Fibroblast of skin of right biceps (primary cell): ENCODE data around the gene GLTPD2.
"Not testable (repeated sequence)": the region's sequence is repeated elsewhere in the genome, so short reads cannot be mapped to it uniquely, and the experiment has no call there.

Experiments used
- DNase-seq: peaks from one replicate; pipeline ENCODE4 v3.0.0-alpha.2; 2013

GLTPD2 gene

GRCh38 chr17:4811471-4811870, 22.7 kb downstream of the GLTPD2 start:
- no peak for DNase-seq

GRCh38 chr17:4812690-4813089, 23.9 kb downstream of the GLTPD2 start:
- DNase-seq, result no peak

DNA sequence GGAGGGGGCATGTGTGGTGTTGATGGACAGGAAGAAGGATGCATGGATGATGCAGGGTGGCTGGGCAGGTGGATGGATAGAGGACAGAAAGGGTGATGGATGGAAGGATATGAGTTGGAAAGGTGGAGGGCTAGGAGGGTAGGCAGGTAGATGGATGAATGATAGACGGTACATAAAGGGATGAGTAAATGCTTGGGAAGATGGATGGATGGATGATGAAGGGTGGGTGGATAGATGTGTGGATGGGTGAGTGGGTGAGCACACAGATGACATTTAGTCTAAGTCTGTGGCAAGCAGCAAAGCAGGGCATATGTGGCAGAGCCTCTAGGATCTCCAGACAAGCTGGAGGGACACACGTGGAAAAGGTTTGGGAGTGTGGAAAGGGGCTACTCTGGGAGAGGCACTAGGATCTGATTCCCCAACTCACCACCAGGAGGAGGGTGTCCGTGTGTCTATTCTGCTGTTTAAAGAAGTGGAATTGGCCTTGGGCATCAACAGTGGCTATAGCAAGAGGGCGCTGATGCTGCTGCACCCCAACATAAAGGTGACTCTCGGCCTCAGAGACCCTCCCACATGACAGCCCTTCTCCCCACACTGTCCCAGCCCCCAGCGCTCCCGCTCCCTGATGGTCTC, 26.4 kb downstream of the GLTPD2 start:
- peak; percentile 12 for DNase-seq

DNA sequence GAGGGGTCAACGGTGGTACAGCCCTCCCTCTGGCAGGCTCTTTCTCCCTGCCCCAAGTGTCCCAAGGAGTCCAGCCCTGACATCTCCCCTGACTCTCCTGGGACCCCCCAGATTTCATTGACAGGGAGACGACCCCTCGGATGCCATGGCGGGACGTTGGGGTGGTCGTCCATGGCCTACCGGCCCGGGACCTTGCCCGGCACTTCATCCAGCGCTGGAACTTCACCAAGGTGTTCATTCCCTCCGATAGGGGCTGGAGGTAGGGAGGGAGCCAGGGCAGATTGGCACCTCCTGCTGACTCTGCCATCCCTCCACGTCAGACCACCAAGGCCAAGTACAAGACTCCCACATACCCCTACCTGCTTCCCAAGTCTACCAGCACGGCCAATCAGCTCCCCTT, 28.1 kb downstream of the GLTPD2 start:
- no peak for DNase-seq

DNA sequence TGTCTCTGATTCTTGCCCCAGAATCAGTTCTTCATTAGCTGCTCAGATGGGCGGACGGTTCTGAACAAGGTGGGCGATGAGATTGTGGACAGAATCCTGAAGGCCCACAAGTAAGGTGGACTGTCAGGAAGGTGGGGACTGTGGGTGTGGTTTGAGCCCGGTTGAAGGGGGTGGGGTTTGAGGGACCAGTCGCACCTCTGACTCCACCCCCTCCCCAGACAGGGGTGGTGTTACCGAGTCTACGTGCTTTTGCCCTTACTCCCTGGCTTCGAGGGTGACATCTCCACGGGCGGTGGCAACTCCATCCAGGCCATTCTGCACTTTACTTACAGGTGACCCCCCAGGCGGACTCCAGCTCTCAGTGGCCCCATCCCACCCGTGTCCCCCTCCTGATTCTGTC, 29.5 kb downstream of the GLTPD2 start:
- no peak for DNase-seq

DNA sequence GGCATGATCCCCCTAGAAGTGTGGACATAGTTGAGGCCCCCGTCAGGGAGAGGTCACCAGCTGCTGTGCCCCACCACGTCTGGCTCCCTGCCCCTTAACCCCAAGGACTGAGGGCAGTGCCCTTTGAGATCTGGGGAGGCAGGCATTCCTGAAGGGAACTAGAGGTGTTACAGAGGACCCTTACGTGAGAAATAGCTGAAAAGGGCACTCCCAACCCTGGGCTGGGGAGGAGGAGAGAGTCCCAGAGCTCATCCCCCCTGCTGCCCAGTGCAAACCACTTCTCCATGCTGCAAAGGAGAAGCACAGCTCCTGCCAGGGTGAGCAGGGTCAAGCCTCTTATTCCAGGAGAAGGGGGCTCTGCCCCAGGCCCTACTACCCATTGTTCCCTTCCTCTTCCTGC, 34.1 kb downstream of the GLTPD2 start:
- no peak for DNase-seq

- DNase-seq, result no peak
Observed at GRCh38 chr17:4823373-4824089, 34.8 kb downstream of the GLTPD2 start.

- DNase-seq, result no peak
Observed at GRCh38 chr17:4827399-4827798, 38.6 kb downstream of the GLTPD2 start.

DNA sequence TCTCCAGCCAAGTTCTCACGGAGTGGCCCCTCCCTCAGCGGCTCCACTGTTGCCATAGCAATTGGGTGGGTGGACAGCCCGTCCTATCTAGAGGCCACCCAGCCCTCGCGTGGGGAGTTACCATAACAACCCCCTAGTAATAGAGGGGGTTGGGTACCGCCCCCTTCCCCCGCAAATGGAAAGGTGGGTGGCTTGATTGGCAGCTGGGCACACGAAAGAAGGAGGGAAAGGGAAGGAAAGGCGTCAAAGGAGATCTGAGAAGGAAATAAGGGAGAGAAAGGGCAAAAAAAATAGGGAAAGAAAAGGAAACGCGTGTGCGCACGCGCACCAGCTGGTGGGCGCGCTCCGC, 44.0 kb downstream of the GLTPD2 start:
- DNase-seq, result not testable (repeated sequence)

DNA sequence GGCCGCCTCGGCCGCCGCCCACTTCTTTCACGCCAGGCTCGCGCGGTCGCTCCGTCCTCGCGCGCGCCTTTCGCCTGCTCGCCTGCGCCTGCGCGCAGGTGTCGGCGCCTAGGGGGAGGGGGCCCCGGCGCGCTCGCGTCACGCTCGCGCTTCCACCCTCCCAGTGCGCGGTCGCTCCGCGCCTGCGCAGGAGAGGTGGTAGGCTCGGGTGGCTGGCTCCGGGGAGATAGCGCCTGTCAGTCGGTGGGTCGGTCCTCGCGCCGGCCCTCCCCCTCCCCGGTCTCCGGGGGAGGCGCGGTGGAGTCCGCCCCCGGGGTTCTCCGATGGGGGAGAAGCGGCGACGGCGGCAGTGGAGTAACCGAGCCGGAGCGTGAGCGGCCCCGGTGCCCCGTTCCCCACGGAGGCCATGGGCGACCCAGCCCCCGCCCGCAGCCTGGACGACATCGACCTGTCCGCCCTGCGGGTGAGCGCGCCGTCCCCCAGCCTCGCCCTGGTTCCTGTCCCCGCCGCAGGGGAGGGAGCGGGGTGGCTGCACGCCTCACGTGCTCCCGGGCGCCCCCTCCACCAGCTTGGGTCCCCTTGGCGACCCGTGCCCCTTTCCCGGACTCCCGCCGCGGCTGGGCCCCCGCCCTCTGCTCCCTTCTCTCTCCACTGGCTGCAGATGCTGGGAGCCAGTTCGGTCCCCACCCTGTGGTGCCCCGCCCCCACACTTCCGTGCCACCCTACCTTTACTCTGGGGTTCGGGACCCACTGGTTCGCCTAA, 44.6 kb downstream of the GLTPD2 start, which contains the start of gene MINK1:
Gene MINK1 (plus strand): TSS at position 163 of the 763 bp plus-strand sequence. CDS start 244 bp downstream, at position 407.
- peak; percentile 93 for DNase-seq

DNA sequence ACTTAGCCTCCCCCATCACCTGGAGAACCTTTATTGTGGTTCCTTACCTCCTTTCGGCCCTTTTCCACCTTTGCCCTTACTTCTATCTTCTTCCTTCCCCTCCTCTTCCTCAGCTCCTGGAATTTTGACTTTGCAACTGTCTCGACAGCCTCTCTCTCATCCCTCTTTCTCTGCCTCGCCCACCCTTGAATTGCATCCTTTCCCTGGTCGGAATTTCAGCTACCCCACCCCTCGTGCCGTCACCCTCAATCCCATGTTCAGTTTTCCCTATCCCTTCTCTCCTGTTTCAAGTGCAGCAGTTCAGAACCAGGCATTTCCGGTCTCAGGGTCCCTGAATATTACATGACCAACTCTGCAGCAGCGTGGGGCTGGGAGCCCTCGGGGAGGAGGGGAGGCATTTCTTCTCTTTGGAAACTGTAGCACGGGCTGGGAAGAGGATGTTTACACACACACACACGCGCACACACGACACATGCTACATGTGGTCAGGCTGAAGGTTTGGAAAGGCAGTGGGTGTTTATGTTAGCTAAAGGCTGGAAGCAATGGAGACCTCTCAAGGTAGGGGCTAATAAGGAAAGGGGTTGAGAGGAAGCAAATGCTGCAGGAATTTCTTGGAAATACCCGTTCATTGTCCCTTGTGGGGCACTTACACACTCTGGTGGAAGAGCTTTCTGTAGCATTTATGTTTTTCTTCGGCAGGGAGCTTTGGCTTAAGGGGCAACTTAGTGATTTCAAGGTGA, 45.3 kb downstream of the GLTPD2 start:
- peak; percentile 60 for DNase-seq

DNA sequence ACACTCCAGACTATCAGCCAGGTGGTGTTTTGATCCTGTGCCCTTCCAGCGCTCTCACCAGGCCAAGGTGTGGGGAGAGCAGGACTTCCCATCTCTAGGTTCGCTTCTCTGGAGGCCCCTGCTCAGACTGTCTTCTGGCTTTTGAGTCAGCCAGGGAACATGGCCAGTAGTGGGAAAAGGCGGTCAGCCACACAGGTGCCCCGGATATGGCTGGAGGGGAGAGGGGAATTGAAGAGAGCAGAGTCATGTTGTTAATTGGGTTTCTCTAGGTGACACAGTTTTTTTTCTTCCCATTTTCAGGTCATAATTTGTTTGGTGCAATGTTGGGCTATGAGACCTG, 45.9 kb downstream of the GLTPD2 start:
- no peak for DNase-seq

DNA sequence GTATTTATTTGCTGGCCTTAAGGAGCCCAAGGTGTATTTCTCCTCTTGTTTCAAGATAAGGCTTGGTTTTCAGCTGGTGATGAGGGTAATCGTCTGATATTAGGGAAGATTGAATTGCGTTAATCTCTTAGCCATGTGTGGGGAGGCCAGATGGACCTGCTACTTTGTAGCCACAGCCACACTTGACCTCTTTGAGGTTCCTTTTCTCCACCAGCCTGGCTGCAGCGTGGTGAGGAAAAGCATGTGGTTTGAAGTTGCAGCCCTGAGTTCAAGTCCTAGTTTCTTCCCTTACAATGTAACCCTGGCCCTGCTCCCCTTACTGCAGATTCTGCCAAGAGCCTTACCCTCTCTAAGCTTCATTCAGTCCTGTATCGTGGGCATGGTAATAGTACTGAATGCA, 47.5 kb downstream of the GLTPD2 start:
- no peak for DNase-seq

GRCh38 chr17:4837471-4838308, 48.9 kb downstream of the GLTPD2 start:
- no peak for DNase-seq

DNA sequence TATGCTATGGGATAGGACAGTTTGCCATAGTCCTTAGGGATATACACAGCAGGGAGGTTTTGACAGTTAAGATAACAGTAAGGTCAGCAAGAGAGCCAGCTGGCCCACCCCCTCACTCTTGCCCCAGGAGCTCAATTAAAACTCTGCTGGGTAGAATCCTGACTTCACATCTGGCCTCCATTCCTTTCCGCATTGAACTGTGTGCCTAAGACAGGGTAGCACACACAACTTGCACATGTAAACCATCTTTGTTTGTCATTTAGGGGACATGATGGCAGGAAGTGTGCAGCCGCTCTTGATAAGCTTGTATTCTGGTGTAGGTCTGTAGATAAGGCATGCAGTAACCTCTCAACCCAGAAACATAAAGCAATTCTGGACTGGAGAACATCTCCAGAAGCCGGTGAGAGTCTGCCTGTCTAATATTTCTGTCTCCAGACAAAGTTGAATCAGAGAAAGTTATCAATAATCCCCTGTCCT, 49.6 kb downstream of the GLTPD2 start:
- DNase-seq, result no peak

- DNase-seq, result no peak
Observed at GRCh38 chr17:4839221-4839620, 50.5 kb downstream of the GLTPD2 start.
